SK-N-SH (cell line): Measurements from ENCODE around the gene ENTPD6. TPM values are rescaled to one million over a fixed set of nuclear protein-coding genes. Genes with fewer than 3 reads are reported as not detected.

Source experiments
- CTCF ChIA-PET: fragments of 300-600, 350-600 bp; formaldehyde crosslinking; extraction: SDS; loops from one replicate; lab custom pipeline; 2021; lab: Yijun Ruan, JAX
- POLR2A ChIA-PET: fragments of 350-600 bp; sonication (Branson Sonifier 250); formaldehyde crosslinking; extraction: SDS; loops from one replicate; lab custom pipeline; 2020; ENCODE audit warnings: antibody characterized with exemption, inconsistent platforms; lab: Yijun Ruan, JAX
- DNase-seq: peaks from one replicate; pipeline ENCODE4 v3.0.0; 2012
- H2AFZ ChIP-seq: fragments of 200-600 bp; sonication (generic); 2 replicates; pipeline ENCODE4 v1.8.1; 2016; ENCODE audit warnings: antibody characterized with exemption, mild to moderate bottlenecking, low read depth
- H3F3A ChIP-seq: fragments of 200-600 bp; sonication (generic); replicated peaks from 2 replicates; pipeline ENCODE3; 2016; ENCODE audit warnings: antibody characterized with exemption, mild to moderate bottlenecking; ENCODE audit not compliant: insufficient read depth
- H3K27ac ChIP-seq, 2 experiments: fragments of 200-500 bp in 1 of 2; fragments of 200-600 bp in 1 of 2; sonication (Bioruptor generic) in 1 of 2; sonication (generic), shearing (Covaris generic) in 1 of 2; 2 replicates each; pipeline versions ENCODE4 v1.5.1 to v1.6.1; 2014 to 2016; ENCODE audit warnings: low read depth in 2 of 2, inconsistent platforms in 1 of 2, low read length in 1 of 2, mild to moderate bottlenecking in 1 of 2, mixed read lengths in 1 of 2
- H3K27me3 ChIP-seq: fragments of 200-600 bp; sonication (generic), shearing (Covaris generic); 2 replicates; pipeline ENCODE4 v1.6.1; 2016; ENCODE audit warnings: mixed run types; ENCODE audit not compliant: insufficient read depth
- H3K36me3 ChIP-seq, 2 experiments: fragments of 200-500 bp in 1 of 2; fragments of 200-600 bp in 1 of 2; sonication (Bioruptor generic) in 1 of 2; sonication (generic) in 1 of 2; replicated peaks in 1 of 2; 2 replicates each; pipeline versions ENCODE3 to v1.5.1; 2014 to 2016; ENCODE audit warnings: low read length in 1 of 2, mild to moderate bottlenecking in 1 of 2; ENCODE audit not compliant: insufficient read depth in 2 of 2, control insufficient read depth in 1 of 2
- H3K4me1 ChIP-seq, 2 experiments: fragments of 200-500 bp in 1 of 2; fragments of 200-600 bp in 1 of 2; sonication (Bioruptor generic) in 1 of 2; sonication (generic), shearing (Covaris generic) in 1 of 2; 2 replicates each; pipeline versions ENCODE4 v1.5.1 to v1.6.1; 2014 to 2016; ENCODE audit warnings: low read depth in 1 of 2, low read length in 1 of 2, mixed run types in 1 of 2; ENCODE audit not compliant: insufficient read depth in 2 of 2, control insufficient read depth in 1 of 2
- H3K4me2 ChIP-seq: fragments of 200-600 bp; sonication (generic), shearing (Covaris generic); 2 replicates; pipeline ENCODE4 v1.6.1; 2017; ENCODE audit warnings: mixed run types
- H3K4me3 ChIP-seq, 2 experiments: fragments of 200-500 bp in 1 of 2; fragments of 200-600 bp in 1 of 2; sonication (Bioruptor generic) in 1 of 2; sonication (generic), shearing (Covaris generic) in 1 of 2; 2 replicates each; pipeline versions ENCODE4 v1.5.1 to v1.8.1; 2014 to 2016; ENCODE audit warnings: low read depth in 2 of 2, inconsistent platforms in 1 of 2, low read length in 1 of 2, mild to moderate bottlenecking in 1 of 2, mixed read lengths in 1 of 2, moderate library complexity in 1 of 2
- H3K79me2 ChIP-seq: fragments of 200-600 bp; sonication (generic); 2 replicates; pipeline ENCODE4 v1.8.1; 2017; ENCODE audit warnings: mild to moderate bottlenecking; ENCODE audit not compliant: insufficient read depth
- H3K9ac ChIP-seq: fragments of 200-600 bp; sonication (generic); 2 replicates; pipeline ENCODE4 v1.6.1; 2017; ENCODE audit warnings: mixed run types
- H3K9me2 ChIP-seq: fragments of 200-600 bp; sonication (generic); 2 replicates; pipeline ENCODE4 v1.6.1; 2017; ENCODE audit warnings: mixed run types
- H3K9me3 ChIP-seq: fragments of 200-600 bp; sonication (generic); 2 replicates; pipeline ENCODE4 v1.6.1; 2017; ENCODE audit warnings: mixed run types, mild to moderate bottlenecking, moderate library complexity
- H4K20me1 ChIP-seq: fragments of 200-600 bp; sonication (generic); 2 replicates; pipeline ENCODE4 v1.6.1; 2017; ENCODE audit warnings: mild to moderate bottlenecking, mixed run types; ENCODE audit not compliant: insufficient read depth
- CHD2 ChIP-seq: fragments of 150-350 bp; IDR thresholded peaks from 2 replicates; pipeline ENCODE4 v1.6.1; 2018; ENCODE audit warnings: low read length; ENCODE audit not compliant: partially characterized antibody
- CTCF ChIP-seq: fragments of 200-600 bp; sonication (generic); IDR thresholded peaks from 2 replicates; pipeline ENCODE4 v1.6.1; 2017; ENCODE audit warnings: antibody characterized with exemption, mild to moderate bottlenecking, moderate library complexity
- FOSL2 ChIP-seq: IDR thresholded peaks from 2 replicates; pipeline ENCODE4 v1.4.0; 2012; ENCODE audit warnings: low read depth, mild to moderate bottlenecking, moderate library complexity, borderline replicate concordance
- FOXM1 ChIP-seq: IDR thresholded peaks from 2 replicates; pipeline ENCODE4 v1.4.0; 2012; ENCODE audit warnings: low read depth, mild to moderate bottlenecking
- GATA2 ChIP-seq: sonication (generic); formaldehyde crosslinking; IDR thresholded peaks from 2 replicates; pipeline ENCODE4 v1.5.0; 2020; ENCODE audit warnings: mild to moderate bottlenecking, missing genetic modification reagents
- MXI1 ChIP-seq: IDR thresholded peaks from 2 replicates; pipeline ENCODE4 v1.6.1; 2012; ENCODE audit warnings: mild to moderate bottlenecking, low read depth, low read length, improper control_type of control experiment
- NRF1 ChIP-seq: IDR thresholded peaks from 2 replicates; pipeline ENCODE4 v1.6.1; 2012; ENCODE audit warnings: low read depth, mild to moderate bottlenecking, low read length
- POLR2AphosphoS5 ChIP-seq: IDR thresholded peaks from 2 replicates; pipeline ENCODE4 v1.6.1; 2012; ENCODE audit warnings: low read depth, low read length
- RCOR1 ChIP-seq: fragments of 150-350 bp; IDR thresholded peaks from 2 replicates; pipeline ENCODE4 v1.6.1; 2017; ENCODE audit warnings: antibody characterized with exemption, low read length
- SMC3 ChIP-seq: IDR thresholded peaks from 2 replicates; pipeline ENCODE4 v1.6.1; 2012; ENCODE audit warnings: low read depth, low read length, improper control_type of control experiment
- YY1 ChIP-seq: IDR thresholded peaks from 2 replicates; pipeline ENCODE4 v1.4.0; 2012; ENCODE audit warnings: low read depth, mild to moderate bottlenecking
- ZBTB33 ChIP-seq: IDR thresholded peaks from 2 replicates; pipeline ENCODE4 v1.4.0; 2012; ENCODE audit warnings: low read depth, borderline replicate concordance
- WGBS: methylation state at CpG from one replicate; pipeline ENCODE4 v1.1.6; 2017; ENCODE audit warnings: low lambda C conversion rate; 5-methylcytosine and 5-hydroxymethylcytosine counted together
- polyA plus RNA-seq, 3 experiments: library from polyadenylated mRNA; depleted of rRNA; stranded (reverse); fragments of >200 nt; gene quantifications; 2 replicates each; pipeline ENCODE4 v1.2.3, GENCODE V29; 2012

ENTPD6 gene
- polyA plus RNA-seq, 1 of the 3 experiments (the other 2 are of a cell fraction): 76.1 TPM

DNA sequence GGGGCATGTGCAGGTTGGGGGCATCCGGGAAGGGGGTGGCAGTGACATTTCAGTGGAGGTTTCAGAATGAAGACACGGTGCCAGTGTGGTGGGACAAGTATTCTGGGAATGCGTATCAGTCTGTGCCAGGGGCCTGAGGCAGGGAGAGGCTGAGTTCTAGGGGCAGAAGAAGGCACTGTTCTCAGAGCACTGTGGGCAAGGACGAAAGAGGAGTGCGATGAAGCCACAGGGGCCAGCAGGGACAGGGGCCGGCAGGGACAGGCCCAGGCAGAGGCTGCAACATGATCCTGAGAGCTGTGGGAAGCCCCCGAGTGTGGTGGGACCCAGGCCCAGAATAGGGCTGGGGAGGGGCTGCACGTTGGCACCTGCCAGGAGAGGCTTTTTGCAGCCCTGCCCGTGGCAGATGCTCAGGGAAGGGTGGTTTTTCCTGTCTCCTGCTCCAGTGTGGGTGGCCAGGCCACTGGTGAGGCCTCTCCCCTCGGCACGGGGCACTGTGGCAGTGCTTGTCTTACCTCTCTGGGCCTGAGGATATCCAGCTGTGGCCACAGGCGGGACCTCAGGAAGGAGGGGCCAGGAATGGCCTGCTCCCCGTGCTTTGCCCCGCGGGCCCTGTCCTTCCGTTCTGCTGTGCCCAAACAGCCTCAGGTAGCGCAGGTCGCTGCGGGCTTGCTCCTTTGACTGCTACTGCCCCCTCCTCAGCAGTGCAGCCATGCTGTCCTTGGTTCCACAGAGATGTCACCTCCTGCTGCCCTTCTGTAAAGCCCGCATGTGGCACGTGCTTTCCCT, 10.0 kb downstream of the ENTPD6 start (continued):
- no peak for TF ChIP-seq SMC3
- no peak for TF ChIP-seq MXI1
- TF ChIP-seq RCOR1: no peak
- TF ChIP-seq POLR2AphosphoS5: no peak

GRCh38 chr20:25206063-25206403, 10.5 kb downstream of the ENTPD6 start:
- CTCF ChIA-PET: no interaction called here
- H3K4me1 ChIP-seq: no peaks in the 10 kb centered on the region
- peaks cover 53% of the 10 kb centered on the region for H3K79me2 ChIP-seq
- peaks cover 2 to 21% of the 10 kb centered on the region in 2 experiments for H3K36me3 ChIP-seq
- peaks cover 5% of the 10 kb centered on the region for H3F3A ChIP-seq
- no peak overlapping the region for H3K9ac ChIP-seq
- H3K9me2 ChIP-seq: no peaks in the 10 kb centered on the region
- TF ChIP-seq NRF1 (no peak), CHD2 (no peak), POLR2AphosphoS5 (no peak), GATA2 (CRISPR knock-in tag) (no peak), FOXM1 (no peak), FOSL2 (no peak), YY1 (no peak), SMC3 (no peak), CTCF (no peak)
- TF ChIP-seq, all 33 proteins: peak for 0
- Histone ChIP-seq H3K4me3 (no peak overlapping the region), H2AFZ (no peak overlapping the region), H3K27ac (no peak overlapping the region), H3K9me3 (no peaks in the 10 kb centered on the region), H3K4me2 (no peak overlapping the region), H4K20me1 (no peaks in the 10 kb centered on the region), H3K27me3 (no peaks in the 10 kb centered on the region)
- WGBS: 95% methylated on average over 5 of the region's 9 CpGs
- POLR2A ChIA-PET: no interaction called here
- DNase-seq: no peak

- H3K36me3 ChIP-seq: peaks cover 6 to 21% of the 10 kb centered on the region in 2 experiments
- POLR2A ChIA-PET: no interaction called here
- H3K4me3 ChIP-seq: no peak overlapping the region
- H3K9ac ChIP-seq: no peak overlapping the region
- H3K27ac ChIP-seq: no peak overlapping the region
- CTCF ChIA-PET: no interaction called here
- no peak for TF ChIP-seq ZBTB33
- H3K4me2 ChIP-seq: no peak overlapping the region
- H3F3A ChIP-seq: peaks cover 3% of the 10 kb centered on the region
- no peaks in the 10 kb centered on the region for H3K9me3 ChIP-seq
- H4K20me1 ChIP-seq: no peaks in the 10 kb centered on the region
- 96% methylated on average over 6 of the region's 8 CpGs for WGBS
- no peaks in the 10 kb centered on the region for H3K9me2 ChIP-seq
- DNase-seq: peak; percentile 11
- no peaks in the 10 kb centered on the region for H3K4me1 ChIP-seq
- no peak overlapping the region for H2AFZ ChIP-seq
- no peaks in the 10 kb centered on the region for H3K27me3 ChIP-seq
- H3K79me2 ChIP-seq: peaks cover 47% of the 10 kb centered on the region
Measured at GRCh38 chr20:25206548-25206947, 11.0 kb downstream of the ENTPD6 start.
